NAMALWA (cell line): ENCODE results near the gene SLC23A2.

Experiments used
- DNase-seq: peaks from one replicate; pipeline ENCODE4 v3.0.0-alpha.2; 2015; ENCODE audit warnings: low spot score

SLC23A2 gene

GRCh38 chr20:4966826-4967751 lies 34.2 kb downstream of the SLC23A2 start:
- DNase-seq, result no peak

- DNase-seq, result no peak
These were observed 39.0 kb downstream of the SLC23A2 start for GRCh38 chr20:4962241-4962855.

- no peak for DNase-seq
These were observed 39.6 kb downstream of the SLC23A2 start for GRCh38 chr20:4961746-4962145.

DNA sequence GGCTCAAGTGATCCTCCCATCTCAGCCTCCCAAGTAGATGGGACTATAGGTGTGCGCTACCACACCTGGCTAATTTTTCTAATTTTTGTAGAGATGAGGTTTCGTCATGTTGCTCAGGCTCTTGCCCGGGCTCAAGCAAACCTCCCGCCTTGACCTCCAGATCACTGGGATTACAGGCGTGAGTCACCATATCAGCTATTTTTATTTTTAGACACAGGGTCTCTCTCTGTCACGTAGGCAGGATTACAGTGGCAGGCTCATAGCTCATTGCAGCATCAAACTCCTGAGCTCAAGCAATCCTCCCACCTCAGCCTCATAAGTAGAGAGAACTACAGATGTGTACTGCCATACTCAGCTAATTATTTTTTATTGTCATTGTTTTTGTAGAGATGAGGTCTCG lies 41.7 kb downstream of the SLC23A2 start:
- DNase-seq, result no peak

GRCh38 chr20:4957939-4958362 lies 43.4 kb downstream of the SLC23A2 start:
- peak; percentile 27 for DNase-seq

- no peak for DNase-seq
These were observed 44.1 kb downstream of the SLC23A2 start for GRCh38 chr20:4957187-4957586.

DNA sequence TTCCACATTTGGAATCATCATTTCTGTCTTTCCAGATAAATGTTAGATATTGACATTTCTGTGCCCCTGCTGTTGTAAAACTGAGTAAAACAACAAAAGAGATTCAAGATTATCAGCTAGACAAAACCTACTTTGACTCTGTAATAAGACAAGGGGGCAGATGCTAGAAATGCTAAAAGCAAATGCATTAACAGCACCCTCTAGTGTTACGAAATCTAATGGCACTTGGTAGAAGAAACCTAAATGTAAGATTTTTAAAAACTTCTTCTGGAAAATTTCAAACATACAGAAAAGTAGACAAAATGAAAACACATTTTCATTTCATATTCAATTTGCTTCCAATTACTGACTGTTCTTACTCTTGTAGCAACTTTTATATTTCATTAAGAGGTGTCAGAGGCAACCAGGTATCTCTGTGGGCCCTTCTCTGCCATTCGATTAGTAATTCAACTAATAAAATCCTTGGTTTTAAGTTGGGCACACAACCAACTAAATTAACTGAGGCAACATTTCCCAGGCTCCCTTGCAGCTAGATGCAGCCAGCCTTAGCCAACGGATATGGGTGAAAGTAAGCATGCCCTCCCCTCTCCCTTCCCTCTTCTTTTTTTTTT lies 45.0 kb downstream of the SLC23A2 start:
- peak; percentile 83 for DNase-seq

GRCh38 chr20:4953881-4954280 lies 47.4 kb downstream of the SLC23A2 start:
- DNase-seq, result no peak

- no peak for DNase-seq
These were observed 49.1 kb downstream of the SLC23A2 start for GRCh38 chr20:4952229-4952628.

GRCh38 chr20:4951299-4951698 lies 50.0 kb downstream of the SLC23A2 start:
- no peak for DNase-seq

DNA sequence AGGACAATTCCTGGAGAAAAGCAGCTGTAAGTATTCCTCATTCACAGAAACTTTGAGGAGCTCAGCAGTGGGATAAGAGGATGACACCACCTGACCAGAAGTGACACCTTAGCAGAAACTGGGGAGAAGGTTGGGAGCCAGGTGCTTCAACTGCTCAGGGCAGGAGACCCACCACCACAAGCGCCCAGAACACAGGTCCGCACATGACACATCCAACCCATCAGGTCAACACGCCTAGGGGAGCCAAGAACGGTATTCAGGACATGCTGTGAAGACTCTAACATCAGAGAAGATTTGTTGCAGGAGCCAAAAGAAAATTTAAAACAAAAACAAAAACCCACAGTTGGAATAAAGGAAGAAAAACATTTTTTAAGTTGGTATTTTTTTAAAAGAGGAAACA lies 50.5 kb downstream of the SLC23A2 start:
- DNase-seq, result no peak

DNA sequence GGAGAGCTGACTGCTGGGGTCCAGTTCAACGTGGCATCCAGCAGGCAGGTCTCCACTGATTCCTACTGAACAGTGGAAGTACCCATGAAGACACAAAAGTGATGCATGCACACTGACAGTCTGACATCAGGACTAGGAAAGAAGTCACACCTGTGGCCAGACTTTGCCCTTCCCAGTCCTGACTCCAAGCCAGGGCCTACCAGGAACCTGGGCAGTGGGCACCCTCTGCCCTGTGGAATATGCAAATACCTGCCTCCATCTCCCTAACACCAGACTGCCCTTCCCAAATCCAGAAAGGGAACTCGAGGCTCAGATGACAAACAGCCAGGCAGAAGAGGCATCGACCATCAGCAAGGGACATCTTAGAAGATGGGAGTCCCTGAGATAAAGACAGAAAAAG lies 50.9 kb downstream of the SLC23A2 start:
- DNase-seq, result no peak

- peak; percentile 65 for DNase-seq
These were observed 51.5 kb downstream of the SLC23A2 start for GRCh38 chr20:4949833-4950178.

- DNase-seq, result no peak
These were observed 53.3 kb downstream of the SLC23A2 start for GRCh38 chr20:4947817-4948559.

DNA sequence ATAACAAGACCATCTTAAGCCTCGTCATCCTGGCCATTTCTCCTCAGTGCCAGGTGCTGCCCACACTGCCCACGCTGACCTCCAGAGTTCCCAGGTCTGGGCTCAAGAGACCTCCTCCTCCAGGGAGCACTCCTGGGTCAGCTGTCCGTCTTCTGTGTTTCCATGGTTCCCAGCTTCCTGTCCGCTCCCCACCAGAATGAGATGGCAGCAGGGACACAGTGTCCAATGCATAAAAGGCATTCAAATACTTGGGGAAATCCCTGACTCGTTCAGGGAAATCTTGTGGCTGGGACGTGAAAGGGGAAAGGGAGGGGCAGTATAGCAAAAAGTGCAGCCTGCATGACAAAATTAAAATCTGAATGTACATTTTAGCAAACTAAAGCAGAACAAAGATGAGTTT lies 54.3 kb downstream of the SLC23A2 start:
- DNase-seq, result no peak

DNA sequence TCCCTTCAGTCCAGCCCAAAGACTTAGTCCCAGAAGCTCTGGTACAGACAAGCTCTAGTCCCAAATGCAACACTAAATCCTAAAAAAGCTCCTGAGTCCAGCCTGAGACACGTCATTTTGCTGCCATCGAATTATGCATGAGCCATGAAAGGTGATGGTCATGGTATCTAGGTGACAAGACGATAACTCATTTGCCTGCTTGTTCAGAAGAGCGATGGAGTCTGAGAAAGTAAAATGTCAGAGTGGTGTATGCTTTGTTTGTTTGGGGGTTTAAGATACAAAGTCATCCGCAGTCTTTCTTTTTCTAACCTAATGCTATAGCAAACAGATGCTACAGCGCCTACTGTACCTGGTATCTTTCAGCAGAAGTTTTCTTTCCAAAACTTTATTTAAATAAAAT lies 54.7 kb downstream of the SLC23A2 start:
- DNase-seq, result no peak

- no peak for DNase-seq
These were observed 56.6 kb downstream of the SLC23A2 start for GRCh38 chr20:4944518-4945313.

GRCh38 chr20:4942331-4942730 lies 59.0 kb downstream of the SLC23A2 start:
- no peak for DNase-seq

DNA sequence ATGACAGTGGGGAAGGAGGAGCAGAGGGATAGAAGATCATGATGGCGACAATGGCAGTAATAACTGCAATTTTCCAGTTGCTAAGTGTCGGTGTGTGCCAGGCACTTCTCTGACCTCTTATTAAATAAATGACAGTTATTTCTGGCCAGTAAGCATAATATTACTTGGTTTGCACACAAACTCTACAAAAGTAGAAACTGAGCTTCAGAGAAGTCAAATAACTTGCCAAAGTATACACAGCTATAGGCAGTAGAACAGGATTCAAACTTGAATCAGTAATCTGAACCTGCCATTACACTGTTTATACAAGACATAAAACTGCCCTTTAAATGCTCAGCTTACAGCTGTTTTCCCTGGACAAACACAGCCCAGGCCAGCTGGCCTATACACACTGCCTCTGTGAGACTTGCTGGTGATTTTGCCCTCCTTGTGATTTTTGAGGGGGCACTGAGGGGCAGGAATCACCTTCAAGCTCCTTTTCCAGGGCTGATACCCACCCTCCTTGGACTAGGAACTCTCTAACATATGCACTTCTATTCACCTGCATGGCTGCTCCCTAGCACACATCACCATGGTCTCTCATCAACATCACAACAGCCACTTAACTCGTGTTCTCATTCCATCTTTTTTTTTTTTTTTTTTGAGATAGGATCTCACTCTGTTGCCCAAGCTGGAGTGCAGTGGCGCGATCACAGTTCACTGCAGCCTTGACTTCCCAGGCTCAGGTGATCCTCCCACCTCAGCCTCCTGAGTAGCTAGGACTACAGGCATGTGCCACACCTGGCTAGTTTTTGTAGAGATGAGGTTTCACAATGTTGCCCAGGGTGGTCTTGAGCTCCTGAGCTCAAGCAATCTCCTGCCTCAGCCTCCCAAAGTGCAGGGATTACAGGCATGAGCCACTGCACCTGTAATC lies 63.6 kb downstream of the SLC23A2 start:
- DNase-seq, result no peak

DNA sequence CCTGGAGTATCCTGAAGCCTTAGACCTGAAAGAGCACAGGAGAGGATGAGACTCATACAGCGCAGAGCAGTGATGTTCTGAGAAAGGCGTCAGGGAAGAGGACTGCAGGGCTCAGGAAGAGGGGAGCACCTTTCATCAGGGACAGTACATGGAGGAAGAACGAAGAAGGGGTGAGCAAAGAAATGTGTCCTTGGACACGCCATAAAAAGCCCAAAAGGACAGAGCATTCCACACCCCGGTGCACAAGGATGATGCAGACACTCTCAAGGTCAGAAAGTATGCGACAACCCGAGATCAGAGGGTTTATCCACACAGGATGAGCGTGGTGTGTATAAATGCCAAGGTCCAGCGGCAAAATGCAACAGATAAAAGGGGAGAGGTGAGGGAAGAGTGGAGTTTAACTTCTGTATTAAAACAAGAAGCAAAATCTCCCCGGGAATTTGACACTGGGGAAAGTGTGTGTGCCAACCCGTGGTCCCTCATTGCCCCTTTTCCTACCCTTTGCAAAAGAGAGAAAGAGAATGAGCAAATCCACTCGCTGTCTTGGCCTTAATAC lies 64.4 kb downstream of the SLC23A2 start:
- DNase-seq, result no peak
